Right renal cortex interstitium (tissue), 3 donors: ENCODE results near the gene TNN. TPM values are rescaled to one million over a fixed set of nuclear protein-coding genes. Genes with fewer than 3 reads are reported as not detected.

Experiments used
- DNase-seq, 3 donors: peaks; one replicate each; pipeline ENCODE4 v3.0.0-alpha.2; 2013; ENCODE audit warnings: low read depth in 3 of 3, low spot score in 2 of 3
- polyA plus RNA-seq, 3 donors: library from polyadenylated mRNA; unstranded; fragments of 120-200 nt; gene quantifications; one replicate each; pipeline ENCODE4 v1.2.1, GENCODE V29; 2013; ENCODE audit not compliant: insufficient read length in 3 of 3

TNN gene
- polyA plus RNA-seq, 3 donors = 2.3 to 3.4 (median 3.0) TPM

GRCh38 chr1:175062858-175063257 is 4.8 kb upstream of the TNN start:
- DNase-seq = no peak

- no peak for DNase-seq
Measured at GRCh38 chr1:175070818-175071217, 3.2 kb downstream of the TNN start.

- DNase-seq = no peak
Measured at GRCh38 chr1:175071276-175071943, 3.8 kb downstream of the TNN start.

GRCh38 chr1:175072099-175072951 is 4.7 kb downstream of the TNN start:
- peak; percentile 60 to 64 (median 60) for DNase-seq

- DNase-seq = no peak
Measured at GRCh38 chr1:175073061-175073460, 5.4 kb downstream of the TNN start.

GRCh38 chr1:175073633-175074032 is 6.0 kb downstream of the TNN start:
- no peak for DNase-seq

- DNase-seq = no peak
Measured at GRCh38 chr1:175075572-175076568, 8.2 kb downstream of the TNN start.

- DNase-seq = no peak
Measured at GRCh38 chr1:175077356-175078030, 9.9 kb downstream of the TNN start.

GRCh38 chr1:175078629-175079028 is 11.0 kb downstream of the TNN start:
- DNase-seq = no peak

- no peak for DNase-seq
Measured at GRCh38 chr1:175079338-175079737, 11.7 kb downstream of the TNN start.

GRCh38 chr1:175080030-175080429 is 12.4 kb downstream of the TNN start:
- DNase-seq = no peak

GRCh38 chr1:175081983-175082382 is 14.3 kb downstream of the TNN start:
- no peak for DNase-seq

GRCh38 chr1:175088525-175088951 is 20.9 kb downstream of the TNN start:
- no peak for DNase-seq

GRCh38 chr1:175089136-175089718 is 21.6 kb downstream of the TNN start:
- DNase-seq = no peak

- no peak for DNase-seq
Measured at GRCh38 chr1:175090780-175091179, 23.1 kb downstream of the TNN start.

- no peak for DNase-seq
Measured at GRCh38 chr1:175094626-175095025, 27.0 kb downstream of the TNN start.

GRCh38 chr1:175095069-175095468 is 27.4 kb downstream of the TNN start:
- DNase-seq = no peak

GRCh38 chr1:175095978-175096607 is 28.5 kb downstream of the TNN start:
- no peak for DNase-seq

GRCh38 chr1:175097361-175097760 is 29.7 kb downstream of the TNN start:
- DNase-seq = no peak
